Stimulated activated CD4-positive, alpha-beta T cell treated with anti-CD3 and anti-CD28 coated beads, TNF-alpha, amount 100 ng/mL, for 1 hour (primary cell): ENCODE measurements around the gene KAZALD1.

ENCODE experiments used
- DNase-seq, 3 donors: peaks; one replicate each; pipeline ENCODE4 v3.0.0-alpha.2; 2020; ENCODE audit warnings: low read depth in 3 of 3, low spot score in 1 of 3

The KAZALD1 gene

GRCh38 chr10:101061624-101062231, at the start of gene KAZALD1:
Gene KAZALD1, plus strand, starts transcription at chr10:101061989. Its CDS starts 604 bp downstream, at chr10:101062593.
- DNase-seq = no peak

- DNase-seq = peak in 2 of 3 donors; percentile 43 to 63
These were observed 49.0 kb upstream of the KAZALD1 start for GRCh38 chr10:101012525-101013364.

GRCh38 chr10:101013365-101013825, 48.4 kb upstream of the KAZALD1 start:
- DNase-seq = no peak

- DNase-seq = peak in 2 of 3 donors; percentile 52 to 66
These were observed 47.4 kb upstream of the KAZALD1 start for GRCh38 chr10:101014230-101014884.

- DNase-seq = no peak
These were observed 46.7 kb upstream of the KAZALD1 start for GRCh38 chr10:101014966-101015581.

- DNase-seq = no peak
These were observed 46.2 kb upstream of the KAZALD1 start for GRCh38 chr10:101015582-101015973.

GRCh38 chr10:101016814-101017213, 45.0 kb upstream of the KAZALD1 start:
- DNase-seq = no peak

- no peak for DNase-seq
These were observed 43.6 kb upstream of the KAZALD1 start for GRCh38 chr10:101018118-101018599.

- DNase-seq = peak in 1 of 3 donors; percentile 62
These were observed 43.0 kb upstream of the KAZALD1 start for GRCh38 chr10:101018600-101019439.

- no peak for DNase-seq
These were observed 42.4 kb upstream of the KAZALD1 start for GRCh38 chr10:101019440-101019703.

GRCh38 chr10:101020427-101021075, 41.2 kb upstream of the KAZALD1 start:
- no peak for DNase-seq

GRCh38 chr10:101021239-101021638, 40.5 kb upstream of the KAZALD1 start:
- DNase-seq = no peak

- no peak for DNase-seq
These were observed 40.0 kb upstream of the KAZALD1 start for GRCh38 chr10:101021692-101022251.

- DNase-seq = no peak
These were observed 38.7 kb upstream of the KAZALD1 start for GRCh38 chr10:101022967-101023705.

- no peak for DNase-seq
These were observed 34.6 kb upstream of the KAZALD1 start for GRCh38 chr10:101027106-101027720.

- DNase-seq = no peak
These were observed 33.1 kb upstream of the KAZALD1 start for GRCh38 chr10:101028446-101029337.

GRCh38 chr10:101029520-101030295, 32.1 kb upstream of the KAZALD1 start:
- no peak for DNase-seq
